Fibroblast of skin of right biceps (primary cell): Measurements from ENCODE around the gene ELOB.

Source experiments
- DNase-seq: peaks from one replicate; pipeline ENCODE4 v3.0.0-alpha.2; 2013

Gene ELOB

DNA sequence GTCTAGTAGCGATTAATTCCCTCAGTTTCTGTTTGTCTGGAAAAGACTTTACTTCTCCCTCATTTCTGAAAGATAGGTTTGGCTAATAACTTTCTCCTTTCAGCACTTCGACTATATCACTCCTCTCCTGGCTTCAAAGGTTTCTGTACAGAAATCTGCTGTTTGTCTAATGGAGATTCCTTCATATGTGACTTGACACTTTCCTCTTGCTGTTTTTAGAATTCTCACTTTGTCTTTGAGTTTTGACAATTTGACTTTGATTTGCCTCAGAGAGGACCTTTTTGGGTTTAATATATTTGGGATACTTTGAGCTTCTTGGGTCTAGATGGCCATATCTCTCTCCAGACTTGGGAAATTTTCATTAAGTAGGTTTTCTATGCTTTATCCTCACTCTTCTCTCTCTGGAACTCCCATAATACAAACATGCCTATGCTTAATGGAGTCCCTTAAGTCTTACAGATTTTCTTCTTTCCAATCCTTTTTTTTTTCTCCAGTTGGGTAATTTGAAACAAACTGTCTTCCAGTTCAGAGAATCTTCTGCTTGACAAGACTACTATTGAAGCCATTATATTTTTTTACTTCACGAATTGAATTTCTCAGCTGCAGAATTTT is 32.2 kb upstream of the ELOB start:
- DNase-seq: no peak

DNA sequence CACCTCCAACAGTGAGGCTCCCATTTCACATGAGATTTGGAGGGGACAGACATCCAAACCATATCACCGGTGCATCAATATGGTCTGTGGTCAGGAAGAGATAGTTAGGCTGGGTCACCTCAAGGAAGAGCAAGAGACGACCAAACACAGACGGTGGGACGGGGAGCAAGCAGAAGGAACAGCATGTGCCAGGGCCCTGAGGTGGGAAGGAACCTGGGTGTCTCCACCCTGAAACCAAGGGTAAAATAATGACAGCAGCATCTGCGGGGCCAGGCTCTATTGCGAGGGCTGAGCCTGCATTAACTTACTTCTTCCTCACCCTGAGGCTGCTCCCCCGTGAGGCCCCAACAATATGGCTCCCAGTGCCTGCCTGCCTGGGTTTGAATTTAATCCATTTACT is 31.1 kb upstream of the ELOB start:
- DNase-seq: no peak

DNA sequence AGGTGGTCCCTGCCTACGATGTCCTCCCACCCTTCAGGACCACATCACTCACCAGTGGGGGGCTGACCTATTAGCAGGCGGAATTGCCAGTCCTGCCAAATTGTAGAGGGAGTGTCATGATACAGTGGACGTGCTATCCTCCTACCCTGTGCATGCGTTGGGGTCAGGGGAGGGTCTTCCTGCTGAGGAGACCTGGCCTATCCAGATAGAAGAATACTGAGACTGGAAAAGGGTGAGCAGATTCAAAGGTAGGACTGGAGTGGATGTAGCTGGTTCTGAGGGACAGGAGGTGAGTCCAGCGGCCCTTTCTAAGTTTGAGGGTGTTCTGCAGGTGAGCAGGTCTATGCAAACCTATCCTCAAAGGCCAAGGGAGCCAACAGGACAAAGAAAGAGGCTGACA is 29.2 kb upstream of the ELOB start:
- no peak for DNase-seq

DNA sequence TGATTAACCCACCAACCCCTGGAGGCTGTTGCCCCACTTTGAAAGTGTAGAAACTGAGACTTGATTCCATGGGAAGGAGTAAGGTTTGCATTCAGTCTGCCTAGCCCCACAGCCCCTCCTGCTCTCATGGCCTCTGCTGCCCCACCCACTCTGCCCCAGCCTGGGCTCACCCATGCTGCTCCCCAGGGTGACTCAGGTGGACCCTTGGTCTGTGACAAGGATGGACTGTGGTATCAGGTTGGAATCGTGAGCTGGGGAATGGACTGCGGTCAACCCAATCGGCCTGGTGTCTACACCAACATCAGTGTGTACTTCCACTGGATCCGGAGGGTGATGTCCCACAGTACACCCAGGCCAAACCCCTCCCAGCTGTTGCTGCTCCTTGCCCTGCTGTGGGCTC is 27.6 kb upstream of the ELOB start:
- no peak for DNase-seq

DNA sequence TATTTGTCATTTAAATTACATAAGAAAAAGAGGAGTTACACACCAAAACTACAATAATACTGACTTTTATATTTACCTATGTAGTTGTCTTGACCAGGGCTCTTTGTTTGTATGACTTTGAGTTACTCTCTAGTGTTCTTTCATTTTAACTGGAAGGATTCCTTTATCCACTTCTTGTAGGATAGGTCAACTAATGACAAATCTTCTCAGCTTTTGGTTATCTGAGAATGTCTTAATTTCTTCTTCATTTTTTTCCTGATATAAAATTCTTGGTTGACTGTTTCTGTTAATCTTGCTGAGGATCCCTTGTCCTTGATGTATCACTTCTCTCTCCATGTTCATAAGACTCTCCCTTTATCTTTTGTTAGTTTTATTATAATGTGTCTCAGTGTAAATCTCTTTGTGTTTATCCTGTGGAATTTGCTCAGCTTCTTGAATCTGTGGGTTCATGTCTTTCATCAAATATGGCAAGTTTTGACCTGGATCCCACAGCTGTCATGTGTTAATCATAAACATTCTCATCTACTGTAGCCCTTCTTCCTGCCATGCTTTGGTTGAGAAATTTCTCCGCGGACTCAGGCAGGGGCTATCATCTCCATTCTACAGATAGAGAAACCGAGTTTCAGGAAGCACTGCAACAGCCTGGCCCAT is 26.6 kb upstream of the ELOB start:
- DNase-seq: no peak

DNA sequence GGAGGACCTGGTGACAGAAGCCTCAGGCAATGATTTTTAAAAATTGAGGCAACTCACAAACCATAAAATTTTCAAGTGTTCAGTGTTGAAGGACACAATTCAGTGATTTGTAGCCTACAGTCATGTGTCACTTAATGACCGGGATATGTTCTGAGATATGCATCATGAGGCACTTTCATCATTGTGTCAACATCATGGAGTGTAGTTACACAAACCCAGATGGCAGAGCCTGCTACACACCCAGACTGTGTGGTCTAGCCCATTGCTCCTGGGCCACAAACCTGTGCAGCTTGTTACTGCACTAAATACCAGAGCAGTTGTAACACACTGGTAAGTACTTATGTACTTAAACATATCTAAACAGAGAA is 22.8 kb upstream of the ELOB start:
- no peak for DNase-seq

DNA sequence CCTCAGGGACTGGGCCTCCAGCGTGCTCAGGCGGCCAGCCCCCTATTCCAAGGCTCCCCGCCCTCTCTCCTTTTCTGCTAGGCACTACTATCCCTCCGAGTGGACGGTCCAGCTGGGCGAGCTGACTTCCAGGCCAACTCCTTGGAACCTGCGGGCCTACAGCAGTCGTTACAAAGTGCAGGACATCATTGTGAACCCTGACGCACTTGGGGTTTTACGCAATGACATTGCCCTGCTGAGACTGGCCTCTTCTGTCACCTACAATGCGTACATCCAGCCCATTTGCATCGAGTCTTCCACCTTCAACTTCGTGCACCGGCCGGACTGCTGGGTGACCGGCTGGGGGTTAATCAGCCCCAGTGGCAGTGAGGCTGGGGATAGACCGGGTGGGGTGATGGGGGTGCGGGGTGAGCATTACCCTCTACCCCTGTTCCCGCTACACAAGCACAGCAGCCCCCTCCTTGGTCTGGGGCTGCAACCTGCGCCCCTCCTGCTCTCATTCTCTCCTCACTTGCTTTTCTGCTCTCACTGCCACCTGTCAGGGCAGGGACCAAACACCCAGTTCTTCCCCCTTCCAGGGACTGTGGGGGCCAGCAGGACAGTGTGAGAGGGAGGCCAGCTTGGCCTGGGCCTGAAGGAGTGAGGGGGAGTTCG is 22.3 kb upstream of the ELOB start:
- no peak for DNase-seq

DNA sequence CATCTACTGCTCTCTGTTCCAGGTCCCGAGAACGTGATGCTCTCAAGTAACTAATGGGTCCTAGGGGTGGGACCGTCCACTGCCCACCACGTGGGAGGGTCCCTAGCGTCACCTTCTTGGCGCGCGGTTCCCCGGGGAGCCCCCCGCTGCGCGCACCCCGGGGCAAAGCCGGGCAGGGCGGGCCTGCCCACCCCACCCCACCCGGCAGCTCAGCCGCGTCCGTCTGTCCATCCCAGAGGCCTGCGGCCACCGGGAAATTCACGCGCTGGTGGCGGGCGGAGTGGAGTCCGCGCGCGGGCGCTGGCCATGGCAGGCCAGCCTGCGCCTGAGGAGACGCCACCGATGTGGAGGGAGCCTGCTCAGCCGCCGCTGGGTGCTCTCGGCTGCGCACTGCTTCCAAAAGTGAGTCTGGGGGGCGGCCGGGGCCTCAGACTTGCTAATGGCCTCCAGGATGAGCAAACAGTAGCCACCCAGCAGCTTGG is 21.7 kb upstream of the ELOB start:
- DNase-seq: no peak

DNA sequence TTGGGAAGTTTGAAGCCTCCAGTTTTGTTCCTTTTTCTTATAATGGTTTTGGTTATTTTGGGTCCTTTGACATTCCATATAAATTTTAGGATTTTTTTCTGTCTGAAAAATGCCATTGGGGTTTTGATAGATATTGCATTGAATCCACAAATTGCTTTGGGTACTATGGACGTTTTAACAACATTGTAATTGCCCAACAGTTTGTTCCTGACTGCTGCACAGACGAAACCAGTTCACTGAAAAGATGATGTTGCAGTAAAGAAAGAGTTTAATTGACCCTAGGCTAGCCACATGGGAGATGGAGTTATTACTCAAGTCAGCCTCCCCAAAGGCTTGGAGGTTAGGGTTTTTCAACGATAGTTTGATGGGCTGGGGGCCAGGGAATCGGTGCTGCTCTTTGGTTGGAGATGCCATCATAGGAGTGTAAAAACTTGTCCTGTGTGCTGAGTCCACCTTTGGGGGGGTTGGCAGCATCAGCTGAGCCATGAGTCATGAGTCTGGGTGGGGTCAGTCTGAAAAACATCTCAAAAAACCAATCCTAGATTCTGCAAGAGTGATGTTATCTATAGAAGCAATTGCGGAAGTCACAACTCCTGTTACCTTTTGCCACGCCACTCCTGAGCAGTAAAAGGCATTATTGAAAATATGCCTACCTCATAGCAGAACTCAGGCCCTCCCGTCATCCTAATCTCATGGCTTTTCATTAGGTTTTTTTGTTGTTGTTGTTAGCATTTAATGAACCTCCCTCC is 18.5 kb upstream of the ELOB start:
- DNase-seq: no peak

DNA sequence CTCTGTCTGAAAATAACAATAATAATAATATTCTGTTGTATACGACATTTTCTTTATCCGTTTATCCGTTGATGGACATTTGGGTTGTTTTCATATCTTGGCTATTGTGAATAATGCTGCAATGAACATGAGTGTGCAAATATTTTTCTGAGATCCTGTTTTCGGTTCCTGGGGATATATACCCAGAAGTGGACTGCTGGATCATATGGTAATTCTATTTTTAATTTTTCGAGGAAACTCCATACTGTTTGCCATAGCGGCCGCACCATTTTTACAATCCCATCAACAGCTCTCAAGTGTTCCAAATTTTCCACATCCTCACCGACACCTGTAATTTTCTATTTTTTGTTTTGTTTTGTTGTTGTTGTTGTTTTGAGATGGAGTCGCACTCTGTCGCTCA is 15.9 kb upstream of the ELOB start:
- DNase-seq: no peak

DNA sequence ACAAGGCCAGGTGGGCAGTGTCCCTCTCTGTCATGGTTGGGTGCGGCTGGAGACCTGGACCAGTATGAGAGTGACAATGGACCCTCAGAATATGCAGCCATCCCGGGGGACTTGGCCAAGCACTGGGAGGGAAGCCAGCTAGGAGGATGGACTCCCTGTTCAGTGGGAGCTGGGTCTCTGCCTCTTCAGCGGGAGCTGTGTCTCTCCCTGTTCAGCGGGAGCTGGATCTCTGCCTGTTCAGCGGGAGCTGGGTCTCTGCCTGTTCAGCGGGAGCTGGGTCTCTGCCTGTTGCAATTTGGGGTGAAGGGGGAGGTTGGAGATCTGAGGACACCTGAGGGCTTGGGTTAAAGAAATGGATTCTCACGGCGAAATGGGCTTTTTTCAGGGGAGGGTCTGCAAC is 14.1 kb upstream of the ELOB start:
- DNase-seq: no peak

DNA sequence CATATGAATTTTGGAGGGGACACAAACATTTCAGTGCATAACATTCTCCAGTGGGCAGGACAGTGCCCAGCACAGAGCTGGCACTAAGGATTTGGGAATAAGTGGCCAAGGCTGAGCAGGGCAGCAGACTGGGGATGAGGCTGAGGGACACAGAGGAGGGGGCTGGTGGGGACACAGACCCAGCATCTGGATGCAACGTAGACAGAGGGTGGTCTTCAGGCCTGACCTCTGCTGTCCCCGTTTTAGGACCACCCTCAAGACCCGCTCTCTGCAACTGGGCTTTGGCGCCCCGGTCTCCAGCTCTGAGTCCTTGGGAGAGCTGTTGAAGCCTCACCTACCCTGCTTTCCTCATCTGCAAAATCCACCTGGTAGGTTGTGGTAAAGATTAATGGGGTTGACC is 13.6 kb upstream of the ELOB start:
- DNase-seq: no peak

DNA sequence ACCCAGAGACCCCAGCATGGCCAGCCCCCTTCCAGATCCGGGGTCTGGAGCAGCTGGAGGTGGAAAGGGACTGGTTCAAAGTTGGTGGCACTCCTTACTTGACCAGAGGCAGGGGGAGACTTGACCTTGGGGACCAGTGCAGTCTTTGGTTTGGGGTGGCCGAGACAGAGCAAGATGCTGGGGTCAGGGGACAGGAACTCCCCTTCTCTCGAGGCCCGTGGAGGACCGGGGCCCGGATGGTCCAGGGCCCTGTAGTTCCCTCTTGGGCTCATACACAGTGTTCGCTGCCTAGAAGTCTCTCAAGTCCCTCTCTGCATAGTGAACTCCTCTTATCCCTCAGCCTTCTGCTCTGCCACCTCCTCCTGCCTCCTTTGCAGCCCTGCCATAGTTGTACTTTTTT is 10.9 kb upstream of the ELOB start:
- DNase-seq: no peak

DNA sequence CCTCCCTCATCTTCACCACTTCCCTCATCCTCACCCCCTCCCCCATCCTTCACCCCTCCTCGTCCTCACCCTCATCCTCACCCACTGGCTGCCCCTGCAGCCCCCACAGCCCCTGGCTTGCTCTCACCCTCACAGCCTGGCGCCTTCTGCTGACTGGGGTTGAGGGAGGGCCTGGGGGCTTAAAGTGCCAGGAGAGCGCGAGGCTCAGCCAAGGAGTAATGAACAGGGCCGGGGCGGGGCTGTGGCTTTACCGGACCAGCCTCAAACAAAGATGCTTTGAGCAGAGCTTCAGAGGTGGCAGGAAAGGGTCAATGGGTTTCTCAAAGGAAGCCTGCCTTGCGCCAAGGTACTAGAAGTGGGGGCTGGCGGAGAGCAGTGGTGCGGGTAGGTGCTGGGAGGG is 10.3 kb upstream of the ELOB start, which contains the start of gene PRSS33:
Gene PRSS33 (minus strand): TSS at position 155 of the 400 bp plus-strand sequence. CDS start 1,013 bp downstream, outside the sequence.
- no peak for DNase-seq

DNA sequence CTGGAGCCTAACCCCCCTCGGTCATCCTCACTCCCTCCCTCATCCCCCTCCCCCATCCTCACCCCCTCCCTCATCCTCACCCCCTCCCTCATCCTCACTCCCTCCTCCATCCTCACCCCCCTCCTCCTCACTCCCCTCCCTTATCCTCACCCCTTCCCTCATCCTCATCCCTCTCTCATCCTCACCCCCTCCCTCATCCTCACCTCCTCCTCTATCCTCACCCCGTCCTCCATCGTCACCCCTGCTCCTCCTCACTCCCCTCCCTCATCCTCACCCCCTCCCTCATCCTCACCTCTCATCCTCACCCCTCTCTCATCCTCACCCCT is 9.7 kb upstream of the ELOB start:
- DNase-seq: no peak

DNA sequence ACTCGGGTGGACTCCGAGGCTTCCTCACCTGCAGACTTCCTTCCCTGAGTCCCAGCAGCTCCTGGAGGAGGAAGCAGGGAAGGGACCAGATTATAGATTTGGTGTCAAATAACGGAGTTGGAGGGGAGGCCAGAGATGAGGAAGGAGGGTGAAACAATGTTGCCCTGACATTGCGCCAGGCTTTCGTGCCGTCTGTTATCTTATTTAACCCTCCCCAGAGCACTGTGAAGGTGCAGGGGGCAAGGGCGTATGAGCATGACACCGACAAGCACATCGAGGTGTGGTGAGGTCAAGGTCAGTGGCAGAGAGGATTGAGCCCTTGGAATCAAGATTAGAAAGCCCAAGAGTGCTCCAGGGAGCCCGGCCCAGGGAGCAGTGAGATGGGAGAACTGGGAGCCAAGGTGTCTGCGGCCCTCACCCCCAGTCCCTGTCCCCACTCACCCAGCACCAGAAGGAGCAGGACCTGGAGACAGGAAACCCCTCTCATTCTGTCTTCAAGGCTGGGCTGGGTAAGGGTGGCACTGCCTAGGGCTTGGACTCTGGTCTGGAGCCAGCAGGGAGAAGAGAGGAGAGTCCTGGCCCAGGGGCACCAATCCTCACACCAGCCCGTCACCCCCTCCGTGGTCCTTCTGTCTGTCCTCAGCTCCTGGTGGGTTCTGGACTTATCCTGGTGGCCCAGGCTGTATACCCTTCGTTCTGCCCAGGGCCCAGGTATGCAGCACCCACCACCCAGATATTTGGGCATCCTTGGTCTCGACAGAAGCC is 9.2 kb upstream of the ELOB start:
- no peak for DNase-seq

DNA sequence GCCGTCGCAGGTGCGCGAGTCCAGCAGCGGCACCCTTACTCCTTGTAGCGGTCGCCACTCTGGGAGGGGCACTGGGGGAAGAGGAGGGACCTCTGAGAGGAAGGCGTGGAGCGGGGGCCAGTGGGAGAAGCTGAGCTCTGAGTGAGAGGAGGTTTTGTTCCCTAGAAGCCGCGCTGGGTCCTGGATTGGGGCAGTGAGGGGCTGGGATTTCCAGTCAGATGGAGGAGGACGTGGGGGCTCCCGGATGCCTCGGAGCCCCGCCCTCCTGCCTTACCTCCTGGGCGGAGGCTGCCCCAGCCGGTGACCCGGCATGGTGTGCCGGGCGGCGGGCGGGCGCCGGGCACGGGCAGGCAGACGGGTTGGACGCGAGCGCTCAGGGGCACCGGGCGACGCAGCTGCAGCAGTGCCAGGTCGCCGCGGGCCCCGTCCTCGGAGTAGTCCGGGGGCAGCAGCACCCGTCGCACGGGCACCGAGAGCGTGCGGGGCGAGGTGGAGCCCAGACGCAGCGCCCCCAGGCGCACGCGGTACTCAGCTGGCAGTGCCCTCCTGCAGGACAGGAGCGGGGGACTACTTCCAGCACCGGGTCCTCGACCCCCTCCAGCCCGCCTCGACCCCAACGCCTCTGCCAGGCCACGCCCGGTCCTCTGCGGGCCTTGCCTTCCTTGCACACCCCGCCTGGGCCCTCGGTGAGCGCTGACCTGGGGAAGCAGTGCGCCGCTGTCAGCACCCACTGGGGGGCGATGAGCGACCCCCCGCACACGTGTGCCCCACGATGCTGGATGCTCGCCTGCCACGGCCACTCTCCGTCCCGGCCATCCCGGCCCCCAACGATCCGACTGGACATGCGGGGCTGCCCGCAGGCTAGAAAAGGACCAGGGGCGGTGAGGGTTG is 8.3 kb upstream of the ELOB start:
- DNase-seq: no peak

DNA sequence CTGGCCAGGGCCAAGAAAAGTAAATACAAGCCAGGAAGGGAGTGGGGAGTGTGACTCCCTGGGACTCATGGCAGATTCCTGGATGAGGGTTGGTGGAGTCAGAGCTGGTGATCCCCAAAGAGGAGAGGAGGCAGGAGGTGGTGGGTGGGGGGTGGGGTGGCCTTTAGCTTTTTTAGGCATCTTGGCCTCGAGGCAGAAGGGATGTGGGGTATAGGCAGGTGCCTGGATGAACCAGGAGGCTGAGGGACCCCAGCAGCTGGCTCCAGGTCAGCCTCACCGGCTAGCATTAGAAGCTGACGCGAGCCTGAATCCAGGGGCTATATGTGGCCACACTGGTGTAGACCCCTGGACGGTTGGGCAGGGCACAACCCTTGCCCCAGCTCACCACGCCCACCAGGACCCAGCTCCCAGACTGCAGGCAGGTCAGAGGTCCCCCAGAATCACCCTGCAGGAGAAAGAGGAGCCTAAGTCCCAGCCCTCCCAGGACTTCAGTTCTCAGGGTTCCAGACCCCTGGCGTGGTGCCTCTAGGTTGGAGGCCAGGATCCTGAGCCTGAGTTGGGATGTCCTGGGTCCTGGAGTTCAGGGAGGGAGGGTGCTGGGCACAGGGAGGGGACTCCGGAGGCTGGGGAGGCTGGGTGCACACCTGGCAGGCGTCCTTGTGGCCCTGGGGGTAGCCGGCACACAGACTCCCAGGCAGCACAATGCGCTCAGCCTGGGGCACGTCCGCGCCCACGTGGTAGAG is 7.4 kb upstream of the ELOB start:
- no peak for DNase-seq

DNA sequence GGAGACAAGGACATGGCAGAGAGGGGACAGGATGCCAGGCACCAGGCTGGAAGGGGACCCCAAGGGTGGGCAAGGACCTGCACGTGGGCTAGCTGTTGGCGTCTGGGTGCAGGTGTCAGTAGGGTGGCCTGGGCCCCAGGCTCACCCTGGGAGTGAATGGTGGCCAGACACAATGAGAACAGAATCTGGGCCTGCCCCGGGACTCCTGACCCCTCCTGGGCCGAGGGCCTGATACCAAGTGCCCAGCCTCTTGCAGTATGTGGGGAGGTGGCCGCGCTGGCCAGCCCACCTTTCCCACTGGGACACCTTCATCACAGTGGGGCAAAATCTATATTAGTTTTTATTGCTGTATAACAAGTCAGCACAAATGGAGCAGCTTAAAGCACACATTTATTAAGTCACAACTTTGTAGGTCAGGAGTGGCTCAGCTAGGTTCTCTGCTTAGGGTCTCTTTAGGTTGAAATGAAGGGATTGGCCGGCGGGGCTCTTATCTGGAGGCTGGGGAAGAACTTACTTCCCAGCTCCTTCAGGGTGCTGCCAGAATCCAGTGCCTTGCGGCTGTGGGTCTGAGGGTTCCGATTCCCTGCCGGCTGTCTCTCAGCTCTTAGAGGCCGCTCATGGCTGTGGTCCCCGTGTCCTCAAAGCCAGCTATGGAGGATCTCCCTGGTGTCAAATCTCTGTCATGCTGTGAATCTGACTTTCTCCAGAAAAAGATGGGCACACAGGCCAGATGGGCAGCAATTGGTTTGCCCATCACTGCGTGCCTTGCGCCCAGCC is 6.7 kb upstream of the ELOB start:
- no peak for DNase-seq

DNA sequence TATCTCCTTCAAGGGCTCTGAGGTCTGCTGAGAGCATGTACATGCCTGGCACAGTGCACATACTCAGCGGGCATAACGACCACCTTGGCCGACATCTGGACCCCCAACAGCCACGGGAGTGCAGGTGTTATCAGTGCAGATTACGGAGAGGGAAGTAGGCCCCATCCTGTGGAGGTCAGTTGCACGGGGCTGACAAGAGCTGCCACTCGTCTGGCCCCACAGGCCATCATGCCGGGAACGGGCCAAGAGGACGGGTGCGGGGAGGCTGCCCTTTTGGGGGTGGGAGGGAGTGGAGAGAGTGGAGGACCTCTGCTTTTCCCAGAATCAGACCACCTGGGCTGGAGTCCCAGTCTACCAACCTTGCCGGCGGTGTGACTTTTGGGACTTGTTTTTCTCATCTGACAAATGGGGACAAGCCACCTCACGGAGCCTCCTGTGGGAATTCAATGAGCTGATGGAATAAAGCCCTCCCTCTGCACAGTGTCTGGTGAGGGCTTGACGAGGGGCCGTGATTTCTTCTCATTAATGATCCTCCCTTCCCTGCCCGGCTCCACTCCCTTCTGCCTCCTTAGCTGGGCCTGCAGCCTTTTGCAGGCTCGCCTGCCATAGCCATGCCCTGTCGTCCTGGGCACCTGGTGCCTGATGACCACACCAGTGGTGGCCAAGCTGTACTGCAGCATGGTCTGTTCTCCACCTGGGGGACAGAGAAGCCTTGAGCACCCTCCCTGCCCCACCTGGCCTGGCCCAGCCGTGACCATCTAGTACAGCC is 5.7 kb upstream of the ELOB start:
- DNase-seq: no peak
